ENCODE measurements around the gene JAKMIP1. TPM values are rescaled to one million over a fixed set of nuclear protein-coding genes. Genes with fewer than 3 reads are reported as not detected.
A peak's percentile ranks its signal among the peaks of the same experiment; 100 is the strongest.

JAKMIP1 gene
- total RNA-seq, 1 donor from 2014 or later = not detected

GRCh38 chr4:6021831-6022606 lies 178.3 kb downstream of the JAKMIP1 start:
- no peak overlapping the region for H3K4me3 ChIP-seq (ENCODE audit: low read depth, low read length)
- no peak for DNase-seq (ENCODE audit: low read depth)
- no peak for TF ChIP-seq CTCF (conservative IDR thresholded peaks at IDR 0.05; ENCODE audit: low read depth, low read length)

- no peak overlapping the region for H3K4me3 ChIP-seq (ENCODE audit: low read depth, low read length)
- no peak for DNase-seq (ENCODE audit: low read depth)
- TF ChIP-seq CTCF (conservative IDR thresholded peaks at IDR 0.05; ENCODE audit: low read depth, low read length) = no peak
Measured at GRCh38 chr4:6020613-6021012, 179.7 kb downstream of the JAKMIP1 start.

- peak; percentile 19 for DNase-seq (ENCODE audit: low read depth)
- H3K4me3 ChIP-seq (ENCODE audit: low read depth, low read length) = no peak overlapping the region
- peak; percentile 86 for TF ChIP-seq CTCF (conservative IDR thresholded peaks at IDR 0.05; ENCODE audit: low read depth, low read length)
Measured at GRCh38 chr4:6019316-6020263, 180.8 kb downstream of the JAKMIP1 start.

GRCh38 chr4:6018331-6018730 lies 182.0 kb downstream of the JAKMIP1 start, which contains the start of gene C4orf50:
C4orf50 (minus strand) TSS chr4:6018431.
- TF ChIP-seq CTCF (conservative IDR thresholded peaks at IDR 0.05; ENCODE audit: low read depth, low read length) = no peak
- DNase-seq (ENCODE audit: low read depth) = no peak
- H3K4me3 ChIP-seq (ENCODE audit: low read depth, low read length) = no peak within 1 kb of the TSS

GRCh38 chr4:6017800-6018199 lies 182.5 kb downstream of the JAKMIP1 start:
- no peak for DNase-seq (ENCODE audit: low read depth)
- TF ChIP-seq CTCF (conservative IDR thresholded peaks at IDR 0.05; ENCODE audit: low read depth, low read length) = no peak

GRCh38 chr4:6017030-6017429 lies 183.3 kb downstream of the JAKMIP1 start:
- DNase-seq (ENCODE audit: low read depth) = no peak
- no peak overlapping the region for H3K4me3 ChIP-seq (ENCODE audit: low read depth, low read length)
- TF ChIP-seq CTCF (conservative IDR thresholded peaks at IDR 0.05; ENCODE audit: low read depth, low read length) = no peak

More at GRCh38 chr4:6017800-6018199, 182.5 kb downstream of the JAKMIP1 start:
- H3K4me3 ChIP-seq (ENCODE audit: low read depth, low read length) = no peak overlapping the region

Data from epithelial cell of proximal tubule (primary cell).